K562 (cell line): ENCODE measurements around the gene HNF1B. TPM values are rescaled to one million over a fixed set of nuclear protein-coding genes. Genes with fewer than 3 reads are reported as not detected.

ENCODE experiments used
- ATAC-seq: fragments of 200-7000 bp; cut with Tn5 transposase; 3 replicates; pipeline ENCODE4 v1.9.1; 2020; ENCODE audit warnings: moderate library complexity
- BruUV-seq: library from RNA; stranded (reverse); fragments of 400-500 nt; replicated peaks from 2 replicates; lab custom pipeline; 2021; lab: Mats Ljungman, UMichigan
- CTCF ChIA-PET: fragments of 300-600 bp; formaldehyde crosslinking; extraction: SDS; loops from one replicate; lab custom pipeline; 2021; ENCODE audit warnings: low intra/inter-chr PET ratio; lab: Yijun Ruan, JAX
- POLR2A ChIA-PET: fragments of 300-600, 350-650 bp; sonication (Branson Sonifier 250); formaldehyde crosslinking; extraction: SDS; loops from one replicate; lab custom pipeline; 2021; ENCODE audit warnings: antibody characterized with exemption, inconsistent platforms; lab: Yijun Ruan, JAX
- DNase-seq, 4 experiments: peaks; one replicate each; pipeline versions ENCODE4 v3.0.0 to v3.0.0-alpha.2; 2011 to 2018; ENCODE audit warnings: low spot score in 3 of 4, mixed read lengths in 3 of 4; ENCODE audit errors: extremely low read depth in 1 of 4
- FAIRE-seq: peaks from 2 replicates; lab custom pipeline; 2011; peaks lifted over from hg19 to GRCh38; lab: Jason Lieb, UNC
- H2AFZ ChIP-seq: 2 replicates; pipeline ENCODE4 v1.6.0; 2011; ENCODE audit warnings: low read depth, low read length, control low read depth, inconsistent platforms
- H3K27ac ChIP-seq: fragments of 200-600 bp; 3 replicates; pipeline ENCODE4 v1.8.0; 2011; ENCODE audit warnings: low read depth, mild to moderate bottlenecking, control low read depth, inconsistent platforms, low read length, moderate library complexity, mixed read lengths; ENCODE audit errors: extremely low read depth
- H3K27me3 ChIP-seq, 2 experiments: fragments of 300-600 bp in 1 of 2; 2 replicates in 1 of 2; 3 replicates in 1 of 2; pipeline versions ENCODE4 v1.6.0 to v1.8.0; 2011; ENCODE audit warnings: inconsistent platforms in 2 of 2, low read length in 2 of 2, mild to moderate bottlenecking in 1 of 2, mixed read lengths in 1 of 2, moderate library complexity in 1 of 2; ENCODE audit not compliant: control insufficient read depth in 2 of 2, insufficient read depth in 2 of 2
- H3K36me3 ChIP-seq: fragments of 300-600 bp; 3 replicates; pipeline ENCODE4 v1.8.0; 2011; ENCODE audit warnings: mild to moderate bottlenecking, low read length, inconsistent platforms; ENCODE audit not compliant: control insufficient read depth, insufficient read depth
- H3K4me1 ChIP-seq, 2 experiments: fragments of 200-600 bp in 1 of 2; replicated peaks in 1 of 2; 2 replicates in 1 of 2; 3 replicates in 1 of 2; pipeline versions ENCODE4 v1.5.1 to v1.8.0; 2011; ENCODE audit warnings: inconsistent platforms in 2 of 2, low read length in 2 of 2, mild to moderate bottlenecking in 1 of 2, mixed read lengths in 1 of 2, moderate library complexity in 1 of 2; ENCODE audit not compliant: control insufficient read depth in 2 of 2, insufficient read depth in 2 of 2
- H3K4me2 ChIP-seq: 2 replicates; pipeline ENCODE4 v1.6.1; 2011; ENCODE audit warnings: low read length, control low read depth, inconsistent platforms, mixed read lengths; ENCODE audit not compliant: insufficient read depth
- H3K4me3 ChIP-seq: fragments of 200-600 bp; sonication (generic), shearing (Covaris generic); 2 replicates; pipeline ENCODE4 v1.5.1; 2016; ENCODE audit warnings: control low read depth, inconsistent platforms
- H3K79me2 ChIP-seq: fragments of 200-600 bp; 3 replicates; pipeline ENCODE4 v1.8.0; 2011; ENCODE audit warnings: low read length, inconsistent platforms; ENCODE audit not compliant: control insufficient read depth, insufficient read depth
- H3K9ac ChIP-seq, 2 experiments: 2 replicates each; pipeline versions ENCODE4 v1.6.0 to v1.6.1; 2011; ENCODE audit warnings: low read depth in 2 of 2, low read length in 2 of 2, control low read depth in 1 of 2, inconsistent platforms in 1 of 2, mild to moderate bottlenecking in 1 of 2, mixed read lengths in 1 of 2; ENCODE audit not compliant: insufficient read depth in 1 of 2
- H3K9me1 ChIP-seq: one replicate; pipeline ENCODE4 v1.6.0; 2011; ENCODE audit warnings: inconsistent platforms, mild to moderate bottlenecking, low read length, moderate library complexity; ENCODE audit not compliant: control insufficient read depth, insufficient read depth
- H3K9me3 ChIP-seq: replicated peaks from 2 replicates; pipeline ENCODE4 v1.5.1; 2011; ENCODE audit warnings: low read depth, low read length, inconsistent platforms; ENCODE audit not compliant: control insufficient read depth, insufficient read depth
- H4K20me1 ChIP-seq: replicated peaks from 2 replicates; pipeline ENCODE4 v1.6.1; 2011; ENCODE audit warnings: low read length, inconsistent platforms, mixed read lengths; ENCODE audit not compliant: control insufficient read depth, insufficient read depth
- ATF6 ChIP-seq: sonication (generic); formaldehyde crosslinking; IDR thresholded peaks from 2 replicates; pipeline ENCODE4 v1.4.0; 2020; ENCODE audit warnings: mild to moderate bottlenecking, missing genetic modification reagents
- E2F3 ChIP-seq: fragments of 250-450 bp; sonication (Bioruptor Pico); IDR thresholded peaks from 2 replicates; pipeline ENCODE4 v1.4.0; 2020; ENCODE audit warnings: mild to moderate bottlenecking
- HBP1 ChIP-seq: fragments of 450-650 bp; formaldehyde crosslinking; IDR thresholded peaks from 2 replicates; pipeline ENCODE4 v1.4.0; 2022; ENCODE audit warnings: missing genetic modification characterization
- KLF6 ChIP-seq: fragments of 250-450 bp; sonication (Bioruptor Pico); IDR thresholded peaks from 2 replicates; pipeline ENCODE4 v1.4.0; 2020; ENCODE audit warnings: mild to moderate bottlenecking, moderate library complexity, borderline replicate concordance
- RBM34 ChIP-seq: fragments of 200-400 bp; formaldehyde crosslinking; IDR thresholded peaks from 2 replicates; pipeline ENCODE4 v1.6.1; 2018; ENCODE audit warnings: low read length, borderline replicate concordance; ENCODE audit not compliant: insufficient read depth
- TAL1 ChIP-seq: fragments of 450-650 bp; IDR thresholded peaks from 2 replicates; pipeline ENCODE4 v1.6.1; 2016; ENCODE audit warnings: mild to moderate bottlenecking
- THRA ChIP-seq: fragments of 450-650 bp; IDR thresholded peaks from 2 replicates; pipeline ENCODE4 v1.6.1; 2017; ENCODE audit warnings: mild to moderate bottlenecking, moderate library complexity
- WGBS: fragments of 100-300 bp; shearing (Covaris generic); methylation state at CpG from one replicate; pipeline ENCODE4 v1.1.6; 2016; ENCODE audit warnings: low coverage, mixed read lengths; ENCODE audit not compliant: insufficient coverage; ENCODE audit errors: missing lambda C conversion rate; 5-methylcytosine and 5-hydroxymethylcytosine counted together
- in situ Hi-C: fragments of 300-500 bp; cut with MboI; formaldehyde crosslinking; loops from 4 replicates; pipeline ENCODE4 v1.15.0; 2018; ENCODE audit warnings: inconsistent platforms, mixed read lengths
- intact Hi-C: fragments of 100-400 bp; cut with micrococcal nuclease; formaldehyde crosslinking; loops from 2 replicates; pipeline ENCODE4 v1.14.2; 2022
- polyA plus RNA-seq, 8 experiments: library from polyadenylated mRNA; depleted of rRNA in 4 of 8; stranded (reverse) in 5 of 8; unstranded in 3 of 8; fragments of >200 nt; fragmentation: Nextera tagmentation in 2 of 8; fragmentation: Illumina TruSeq in 1 of 8; extraction: Ambion mirVana in 2 of 8; extraction: Trizol in 1 of 8; gene quantifications; 2 replicates each; pipeline versions ENCODE4 v1.2.1 to v1.2.3, GENCODE V29; 2011 to 2014; ENCODE audit warnings: inconsistent platforms in 1 of 8, missing spikeins in 1 of 8
- total RNA-seq, 7 experiments: library from RNA; depleted of rRNA in 6 of 7; stranded (reverse); fragments of >200 nt in 6 of 7; fragmentation: Illumina TruSeq in 2 of 7; extraction: Trizol in 2 of 7; gene quantifications; 2 replicates each; pipeline versions ENCODE4 v1.2.1 to v1.2.3, GENCODE V29; 2011 to 2021; ENCODE audit warnings: low replicate concordance in 1 of 7
- TF ChIP-seq, protein P1 (sequence below): fragments of 250-450 bp; sonication (Bioruptor Pico); IDR thresholded peaks from 2 replicates; pipeline ENCODE4 v1.5.0; 2021; ENCODE audit warnings: mild to moderate bottlenecking, borderline replicate concordance
- TF ChIP-seq, protein P2 (sequence below): fragments of 450-650 bp; IDR thresholded peaks from 2 replicates; pipeline ENCODE4 v1.6.1; 2017; ENCODE audit warnings: antibody characterized with exemption, mild to moderate bottlenecking

The HNF1B gene
- total and polyA plus RNA-seq, 9 of the 15 experiments (the other 6 are each of a cell fraction or from before 2014, with no cell fraction given), result not detected

- Histone ChIP-seq H2AFZ (no peak overlapping the region), H3K9me3 (no peaks in the 10 kb centered on the region), H3K9ac (no peak overlapping the region), H3K9me1 (no peaks in the 10 kb centered on the region), H4K20me1 (no peaks in the 10 kb centered on the region), H3K4me3 (no peak overlapping the region), H3K27me3 (peaks cover 27 to 77% of the 10 kb centered on the region in 2 experiments; a peak in 4 of 5 replicates), H3K4me2 (no peak overlapping the region), H3K4me1 (no peaks in the 10 kb centered on the region), H3K36me3 (no peaks in the 10 kb centered on the region), H3K27ac (no peak overlapping the region), H3K79me2 (no peaks in the 10 kb centered on the region)
- ChIA-PET CTCF (no interaction called here), POLR2A (interaction anchor here (0.6 to 0.8 kb wide), 2 partner anchors 9 to 1227 kb away, joined by 3 read pairs; no protein-coding TSS in a partner anchor)
- FAIRE-seq, result no peak
- no TSS peak for BruUV-seq
- in situ Hi-C loops, result no loop called here
- intact Hi-C loops, result no loop called here
- no peak for DNase-seq
- no peak for ATAC-seq
- 8% methylated on average over 11 of the region's 12 CpGs for WGBS
- TF ChIP-seq TAL1, result no peak
- TF ChIP-seq KLF6, result no peak
- TF ChIP-seq RBM34, result no peak
- TF ChIP-seq, protein P1, sequence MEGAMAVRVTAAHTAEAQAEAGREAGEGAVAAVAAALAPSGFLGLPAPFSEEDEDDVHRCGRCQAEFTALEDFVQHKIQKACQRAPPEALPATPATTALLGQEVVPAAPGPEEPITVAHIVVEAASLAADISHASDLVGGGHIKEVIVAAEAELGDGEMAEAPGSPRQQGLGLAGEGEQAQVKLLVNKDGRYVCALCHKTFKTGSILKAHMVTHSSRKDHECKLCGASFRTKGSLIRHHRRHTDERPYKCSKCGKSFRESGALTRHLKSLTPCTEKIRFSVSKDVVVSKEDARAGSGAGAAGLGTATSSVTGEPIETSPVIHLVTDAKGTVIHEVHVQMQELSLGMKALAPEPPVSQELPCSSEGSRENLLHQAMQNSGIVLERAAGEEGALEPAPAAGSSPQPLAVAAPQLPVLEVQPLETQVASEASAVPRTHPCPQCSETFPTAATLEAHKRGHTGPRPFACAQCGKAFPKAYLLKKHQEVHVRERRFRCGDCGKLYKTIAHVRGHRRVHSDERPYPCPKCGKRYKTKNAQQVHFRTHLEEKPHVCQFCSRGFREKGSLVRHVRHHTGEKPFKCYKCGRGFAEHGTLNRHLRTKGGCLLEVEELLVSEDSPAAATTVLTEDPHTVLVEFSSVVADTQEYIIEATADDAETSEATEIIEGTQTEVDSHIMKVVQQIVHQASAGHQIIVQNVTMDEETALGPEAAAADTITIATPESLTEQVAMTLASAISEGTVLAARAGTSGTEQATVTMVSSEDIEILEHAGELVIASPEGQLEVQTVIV (CRISPR knock-in tag), result no peak
- no peak for TF ChIP-seq THRA
- no peak for TF ChIP-seq ATF6 (CRISPR knock-in tag)
- TF ChIP-seq E2F3 (CRISPR knock-in tag), result no peak
- no peak for TF ChIP-seq HBP1 (CRISPR knock-in tag)
- TF ChIP-seq, protein P2, sequence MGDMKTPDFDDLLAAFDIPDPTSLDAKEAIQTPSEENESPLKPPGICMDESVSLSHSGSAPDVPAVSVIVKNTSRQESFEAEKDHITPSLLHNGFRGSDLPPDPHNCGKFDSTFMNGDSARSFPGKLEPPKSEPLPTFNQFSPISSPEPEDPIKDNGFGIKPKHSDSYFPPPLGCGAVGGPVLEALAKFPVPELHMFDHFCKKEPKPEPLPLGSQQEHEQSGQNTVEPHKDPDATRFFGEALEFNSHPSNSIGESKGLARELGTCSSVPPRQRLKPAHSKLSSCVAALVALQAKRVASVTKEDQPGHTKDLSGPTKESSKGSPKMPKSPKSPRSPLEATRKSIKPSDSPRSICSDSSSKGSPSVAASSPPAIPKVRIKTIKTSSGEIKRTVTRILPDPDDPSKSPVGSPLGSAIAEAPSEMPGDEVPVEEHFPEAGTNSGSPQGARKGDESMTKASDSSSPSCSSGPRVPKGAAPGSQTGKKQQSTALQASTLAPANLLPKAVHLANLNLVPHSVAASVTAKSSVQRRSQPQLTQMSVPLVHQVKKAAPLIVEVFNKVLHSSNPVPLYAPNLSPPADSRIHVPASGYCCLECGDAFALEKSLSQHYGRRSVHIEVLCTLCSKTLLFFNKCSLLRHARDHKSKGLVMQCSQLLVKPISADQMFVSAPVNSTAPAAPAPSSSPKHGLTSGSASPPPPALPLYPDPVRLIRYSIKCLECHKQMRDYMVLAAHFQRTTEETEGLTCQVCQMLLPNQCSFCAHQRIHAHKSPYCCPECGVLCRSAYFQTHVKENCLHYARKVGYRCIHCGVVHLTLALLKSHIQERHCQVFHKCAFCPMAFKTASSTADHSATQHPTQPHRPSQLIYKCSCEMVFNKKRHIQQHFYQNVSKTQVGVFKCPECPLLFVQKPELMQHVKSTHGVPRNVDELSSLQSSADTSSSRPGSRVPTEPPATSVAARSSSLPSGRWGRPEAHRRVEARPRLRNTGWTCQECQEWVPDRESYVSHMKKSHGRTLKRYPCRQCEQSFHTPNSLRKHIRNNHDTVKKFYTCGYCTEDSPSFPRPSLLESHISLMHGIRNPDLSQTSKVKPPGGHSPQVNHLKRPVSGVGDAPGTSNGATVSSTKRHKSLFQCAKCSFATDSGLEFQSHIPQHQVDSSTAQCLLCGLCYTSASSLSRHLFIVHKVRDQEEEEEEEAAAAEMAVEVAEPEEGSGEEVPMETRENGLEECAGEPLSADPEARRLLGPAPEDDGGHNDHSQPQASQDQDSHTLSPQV, result no peak
Observed at GRCh38 chr17:37726891-37727675, 17.8 kb downstream of the HNF1B start.
